SK-MEL-5 (cell line): ENCODE data around the gene THSD4. TPM values are rescaled to one million over a fixed set of nuclear protein-coding genes. Genes with fewer than 3 reads are reported as not detected.
A peak's percentile ranks its signal among the peaks of the same experiment; 100 is the strongest.
"Not testable (repeated sequence)": the region's sequence is repeated elsewhere in the genome, so short reads cannot be mapped to it uniquely, and the experiment has no call there.

Experiments used
- DNase-seq: peaks from one replicate; pipeline ENCODE4 v3.0.0-alpha.2; 2016; ENCODE audit warnings: low read depth, low spot score
- in situ Hi-C: cut with HindIII; loops from 2 replicates; pipeline ENCODE4 v1.10.0; 2016; ENCODE audit warnings: low sequenced_read_pairs, high pct_unique_total_duplicates, low pct_unique_long_range_greater_than_20kb
- total RNA-seq: library from RNA; depleted of rRNA; stranded (reverse); fragments of >200 nt; shearing (Covaris generic); gene quantifications from 2 replicates; pipeline ENCODE4 v1.2.3, GENCODE V29; 2014

Gene THSD4
- total RNA-seq, 1 experiment from 2014 or later = 0.50 TPM

- in situ Hi-C loops = no loop called here
- DNase-seq = no peak
These were observed 136.9 kb downstream of the THSD4 start for GRCh38 chr15:71252044-71252739.

- no peak for DNase-seq
- in situ Hi-C loops = no loop called here
These were observed 137.4 kb downstream of the THSD4 start for GRCh38 chr15:71252740-71253047.

GRCh38 chr15:71254491-71254890 is 139.2 kb downstream of the THSD4 start:
- in situ Hi-C loops = no loop called here
- no peak for DNase-seq

GRCh38 chr15:71256934-71257664 is 141.8 kb downstream of the THSD4 start:
- in situ Hi-C loops = no loop called here
- peak; percentile 14 for DNase-seq

GRCh38 chr15:71259866-71260265 is 144.6 kb downstream of the THSD4 start:
- in situ Hi-C loops = no loop called here
- no peak for DNase-seq

GRCh38 chr15:71261418-71261817 is 146.1 kb downstream of the THSD4 start:
- in situ Hi-C loops = no loop called here

GRCh38 chr15:71261909-71262308 is 146.6 kb downstream of the THSD4 start:
- no peak for DNase-seq
- in situ Hi-C loops = no loop called here

More at GRCh38 chr15:71261418-71261817, 146.1 kb downstream of the THSD4 start:
- no peak for DNase-seq

GRCh38 chr15:71262599-71262998 is 147.3 kb downstream of the THSD4 start:
- in situ Hi-C loops = no loop called here

GRCh38 chr15:71265606-71266005 is 150.3 kb downstream of the THSD4 start:
- in situ Hi-C loops, DNase-seq: not testable (repeated sequence)

More at GRCh38 chr15:71262599-71262998, 147.3 kb downstream of the THSD4 start:
- no peak for DNase-seq

GRCh38 chr15:71271327-71271726 is 156.1 kb downstream of the THSD4 start:
- in situ Hi-C loops = no loop called here

GRCh38 chr15:71272932-71273331 is 157.7 kb downstream of the THSD4 start:
- DNase-seq = no peak

More at GRCh38 chr15:71271327-71271726, 156.1 kb downstream of the THSD4 start:
- no peak for DNase-seq

GRCh38 chr15:71273731-71274447 is 158.6 kb downstream of the THSD4 start:
- no peak for DNase-seq
- in situ Hi-C loops = no loop called here

More at GRCh38 chr15:71272932-71273331, 157.7 kb downstream of the THSD4 start:
- in situ Hi-C loops = no loop called here

- no peak for DNase-seq
These were observed 159.2 kb downstream of the THSD4 start for GRCh38 chr15:71274448-71274798.

GRCh38 chr15:71275098-71275497 is 159.8 kb downstream of the THSD4 start:
- no peak for DNase-seq
- in situ Hi-C loops = no loop called here

More at GRCh38 chr15:71274448-71274798, 159.2 kb downstream of the THSD4 start:
- in situ Hi-C loops = no loop called here

GRCh38 chr15:71275566-71276335 is 160.5 kb downstream of the THSD4 start:
- no peak for DNase-seq
- in situ Hi-C loops = no loop called here

GRCh38 chr15:71276336-71276665 is 161.0 kb downstream of the THSD4 start:
- DNase-seq = no peak
- in situ Hi-C loops = no loop called here

- DNase-seq = no peak
- in situ Hi-C loops = no loop called here
These were observed 163.9 kb downstream of the THSD4 start for GRCh38 chr15:71278989-71279756.
